ENCODE data around the gene CPE. TPM values are rescaled to one million over a fixed set of nuclear protein-coding genes. Genes with fewer than 3 reads are reported as not detected.

Gene CPE
- total RNA-seq, 1 experiment from 2014 or later = 29.3 TPM

GRCh38 chr4:165335163-165335703 lies 43.6 kb upstream of the CPE start:
- Histone ChIP-seq H4K20me1 (ENCODE audit: insufficient read depth) (no peaks in the 10 kb centered on the region), H3K4me3 (replicated peaks in 1 of 2; ENCODE audit: low read depth in 1 of 2, low read length in 2 of 2) (no peak overlapping the region), H3K27me3 (ENCODE audit: insufficient read depth, low read length) (no peaks in the 10 kb centered on the region), H3K4me2 (ENCODE audit: low read length) (no peak overlapping the region), H3K79me2 (ENCODE audit: insufficient read depth, low read length) (peaks cover 65% of the 10 kb centered on the region), H3K9ac (ENCODE audit: low read length) (no peak overlapping the region), H3K9me3 (ENCODE audit: control insufficient read depth in 1 of 2, insufficient read depth in 1 of 2, low read depth in 1 of 2, low read length in 2 of 2) (no peaks in the 10 kb centered on the region), H3K36me3 (ENCODE audit: control insufficient read depth in 1 of 2, insufficient read depth in 2 of 2, low read length in 2 of 2) (peaks cover 9 to 19% of the 10 kb centered on the region in 2 experiments), H3K9me2 (ENCODE audit: insufficient read depth) (no peaks in the 10 kb centered on the region), H2AFZ (ENCODE audit: low read depth, low read length, poor library complexity, severe bottlenecking) (no peak overlapping the region), H3K27ac (ENCODE audit: low read depth, low read length) (no peak overlapping the region), H3K4me1 (ENCODE audit: control insufficient read depth in 1 of 2, insufficient read depth in 2 of 2, low read length in 2 of 2) (no peaks in the 10 kb centered on the region)
- ChIA-PET RAD21 (ENCODE audit: low non-redundant PET in 1 of 2, low total read pairs in 2 of 2, uncharacterized antibody in 2 of 2, unreplicated experiment in 2 of 2) (no interaction called here), POLR2A (interaction anchor here (1.1 kb wide), 1 partner anchor 8 kb away, joined by 4 read pairs; the partner anchor contains the start of gene MSMO1), CTCF (interaction anchor here (1.7 kb wide), 1 partner anchor 204 kb away, joined by 6 read pairs; no protein-coding TSS in a partner anchor)
- TF ChIP-seq ZFX (IDR thresholded peaks at IDR 0.05) (no peak), SIN3A (IDR thresholded peaks at IDR 0.05; ENCODE audit: low read depth) (no peak), CEBPB (IDR thresholded peaks at IDR 0.05; ENCODE audit: low read depth) (no peak), RAD21 (IDR thresholded peaks at IDR 0.05; ENCODE audit: low read depth) (no peak), EGR1 (IDR thresholded peaks at IDR 0.05; ENCODE audit: low read depth) (no peak), FOSL1 (IDR thresholded peaks at IDR 0.05; ENCODE audit: low read depth) (no peak), SP1 (IDR thresholded peaks at IDR 0.05; ENCODE audit: low read depth) (no peak), TCF7L2 (IDR thresholded peaks at IDR 0.05; ENCODE audit: borderline replicate concordance, extremely low read depth, insufficient read depth, insufficient read length) (no peak), POLR2A (IDR thresholded peaks at IDR 0.05; ENCODE audit: borderline replicate concordance, extremely low read depth, insufficient read depth, insufficient read length) (no peak), YY1 (IDR thresholded peaks at IDR 0.05; ENCODE audit: extremely low read depth, insufficient replicate concordance, low read depth, low read length) (no peak), ELF1 (IDR thresholded peaks at IDR 0.05; ENCODE audit: borderline replicate concordance, low read depth) (no peak), MAX (IDR thresholded peaks at IDR 0.05) (no peak), EZH2phosphoT487 (IDR thresholded peaks at IDR 0.05; ENCODE audit: borderline replicate concordance) (no peak), CBX3 (IDR thresholded peaks at IDR 0.05; ENCODE audit: low read depth) (no peak), ZNF274 (IDR thresholded peaks at IDR 0.05; ENCODE audit: low read depth, low read length) (no peak)
- TF ChIP-seq, protein P1, sequence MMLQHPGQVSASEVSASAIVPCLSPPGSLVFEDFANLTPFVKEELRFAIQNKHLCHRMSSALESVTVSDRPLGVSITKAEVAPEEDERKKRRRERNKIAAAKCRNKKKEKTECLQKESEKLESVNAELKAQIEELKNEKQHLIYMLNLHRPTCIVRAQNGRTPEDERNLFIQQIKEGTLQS (IDR thresholded peaks at IDR 0.05) = no peak
- TF ChIP-seq, protein P2, sequence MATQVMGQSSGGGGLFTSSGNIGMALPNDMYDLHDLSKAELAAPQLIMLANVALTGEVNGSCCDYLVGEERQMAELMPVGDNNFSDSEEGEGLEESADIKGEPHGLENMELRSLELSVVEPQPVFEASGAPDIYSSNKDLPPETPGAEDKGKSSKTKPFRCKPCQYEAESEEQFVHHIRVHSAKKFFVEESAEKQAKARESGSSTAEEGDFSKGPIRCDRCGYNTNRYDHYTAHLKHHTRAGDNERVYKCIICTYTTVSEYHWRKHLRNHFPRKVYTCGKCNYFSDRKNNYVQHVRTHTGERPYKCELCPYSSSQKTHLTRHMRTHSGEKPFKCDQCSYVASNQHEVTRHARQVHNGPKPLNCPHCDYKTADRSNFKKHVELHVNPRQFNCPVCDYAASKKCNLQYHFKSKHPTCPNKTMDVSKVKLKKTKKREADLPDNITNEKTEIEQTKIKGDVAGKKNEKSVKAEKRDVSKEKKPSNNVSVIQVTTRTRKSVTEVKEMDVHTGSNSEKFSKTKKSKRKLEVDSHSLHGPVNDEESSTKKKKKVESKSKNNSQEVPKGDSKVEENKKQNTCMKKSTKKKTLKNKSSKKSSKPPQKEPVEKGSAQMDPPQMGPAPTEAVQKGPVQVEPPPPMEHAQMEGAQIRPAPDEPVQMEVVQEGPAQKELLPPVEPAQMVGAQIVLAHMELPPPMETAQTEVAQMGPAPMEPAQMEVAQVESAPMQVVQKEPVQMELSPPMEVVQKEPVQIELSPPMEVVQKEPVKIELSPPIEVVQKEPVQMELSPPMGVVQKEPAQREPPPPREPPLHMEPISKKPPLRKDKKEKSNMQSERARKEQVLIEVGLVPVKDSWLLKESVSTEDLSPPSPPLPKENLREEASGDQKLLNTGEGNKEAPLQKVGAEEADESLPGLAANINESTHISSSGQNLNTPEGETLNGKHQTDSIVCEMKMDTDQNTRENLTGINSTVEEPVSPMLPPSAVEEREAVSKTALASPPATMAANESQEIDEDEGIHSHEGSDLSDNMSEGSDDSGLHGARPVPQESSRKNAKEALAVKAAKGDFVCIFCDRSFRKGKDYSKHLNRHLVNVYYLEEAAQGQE (IDR thresholded peaks at IDR 0.05; ENCODE audit: low read depth) = no peak
- TF ChIP-seq, protein P3, sequence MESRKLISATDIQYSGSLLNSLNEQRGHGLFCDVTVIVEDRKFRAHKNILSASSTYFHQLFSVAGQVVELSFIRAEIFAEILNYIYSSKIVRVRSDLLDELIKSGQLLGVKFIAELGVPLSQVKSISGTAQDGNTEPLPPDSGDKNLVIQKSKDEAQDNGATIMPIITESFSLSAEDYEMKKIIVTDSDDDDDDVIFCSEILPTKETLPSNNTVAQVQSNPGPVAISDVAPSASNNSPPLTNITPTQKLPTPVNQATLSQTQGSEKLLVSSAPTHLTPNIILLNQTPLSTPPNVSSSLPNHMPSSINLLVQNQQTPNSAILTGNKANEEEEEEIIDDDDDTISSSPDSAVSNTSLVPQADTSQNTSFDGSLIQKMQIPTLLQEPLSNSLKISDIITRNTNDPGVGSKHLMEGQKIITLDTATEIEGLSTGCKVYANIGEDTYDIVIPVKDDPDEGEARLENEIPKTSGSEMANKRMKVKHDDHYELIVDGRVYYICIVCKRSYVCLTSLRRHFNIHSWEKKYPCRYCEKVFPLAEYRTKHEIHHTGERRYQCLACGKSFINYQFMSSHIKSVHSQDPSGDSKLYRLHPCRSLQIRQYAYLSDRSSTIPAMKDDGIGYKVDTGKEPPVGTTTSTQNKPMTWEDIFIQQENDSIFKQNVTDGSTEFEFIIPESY (IDR thresholded peaks at IDR 0.05; ENCODE audit: extremely low read depth, insufficient replicate concordance, low read length) = no peak
- no TSS peak for BruUV-seq (replicated peaks)
- DNase-seq (ENCODE audit: low read depth, low spot score) (no peak), ATAC-seq (no peak)
- intact Hi-C loops (cut with micrococcal nuclease) = no loop called here

Measured in HCT116 (cell line).